ENCODE data around the gene TXNRD3. TPM values are rescaled to one million over a fixed set of nuclear protein-coding genes. Genes with fewer than 3 reads are reported as not detected.

TXNRD3 gene
- polyA plus RNA-seq, 1 experiment, result 7.4 TPM

DNA sequence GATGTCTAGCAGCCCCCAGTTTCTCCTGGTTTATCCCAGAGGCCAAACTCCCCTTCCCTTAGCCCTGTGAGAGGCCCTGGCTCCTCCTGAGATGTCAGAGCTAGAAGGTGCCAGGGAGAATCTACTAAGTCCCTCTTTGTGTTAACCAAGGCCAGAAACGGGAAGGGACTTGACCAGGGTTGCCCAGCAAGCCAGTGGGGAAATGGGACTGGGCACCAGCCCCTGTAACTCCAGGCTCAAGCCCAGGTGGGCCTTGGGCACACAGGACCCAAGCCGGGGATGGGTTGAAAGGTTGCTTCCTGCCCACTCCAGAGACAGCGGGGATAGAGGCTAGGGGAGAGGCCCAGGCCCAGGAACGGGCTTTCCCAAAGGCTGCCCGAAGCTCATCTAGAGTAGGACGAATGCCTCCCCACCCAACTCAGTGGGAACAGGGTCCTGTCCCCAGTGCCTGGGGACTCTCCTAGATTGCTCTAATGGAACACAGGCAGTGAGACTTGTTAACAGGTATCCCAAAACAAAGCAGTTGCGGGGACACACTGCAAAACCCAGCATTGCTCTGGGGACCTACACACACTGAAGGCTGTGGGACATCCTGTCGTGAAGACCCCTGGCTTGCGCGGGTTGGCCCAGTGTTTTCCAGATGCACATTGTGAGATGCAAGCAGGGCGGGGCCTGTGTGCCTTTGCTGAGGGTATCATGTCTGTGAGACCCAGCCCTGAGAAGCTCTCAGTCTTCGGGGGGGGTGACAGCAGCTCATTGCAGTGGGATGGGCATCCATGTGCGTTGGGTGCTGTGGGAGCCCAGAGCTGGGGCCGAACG, 12.9 kb upstream of the TXNRD3 start:
- no peak for DNase-seq (ENCODE audit: low read depth, low spot score)
- CTCF ChIA-PET, result no interaction called here
- Histone ChIP-seq H3K27me3 (ENCODE audit: control insufficient read depth, insufficient read depth, low read length) (peaks cover 27% of the 10 kb centered on the region), H3K4me3 (ENCODE audit: low read depth, low read length) (no peak overlapping the region), H3K27ac (ENCODE audit: low read depth, low read length) (no peak overlapping the region), H3K9me3 (ENCODE audit: control insufficient read depth, insufficient read depth, low read length) (peaks cover under 1% of the 10 kb centered on the region; the same call in 1 of the 2 replicates)
- TF ChIP-seq, protein P1, sequence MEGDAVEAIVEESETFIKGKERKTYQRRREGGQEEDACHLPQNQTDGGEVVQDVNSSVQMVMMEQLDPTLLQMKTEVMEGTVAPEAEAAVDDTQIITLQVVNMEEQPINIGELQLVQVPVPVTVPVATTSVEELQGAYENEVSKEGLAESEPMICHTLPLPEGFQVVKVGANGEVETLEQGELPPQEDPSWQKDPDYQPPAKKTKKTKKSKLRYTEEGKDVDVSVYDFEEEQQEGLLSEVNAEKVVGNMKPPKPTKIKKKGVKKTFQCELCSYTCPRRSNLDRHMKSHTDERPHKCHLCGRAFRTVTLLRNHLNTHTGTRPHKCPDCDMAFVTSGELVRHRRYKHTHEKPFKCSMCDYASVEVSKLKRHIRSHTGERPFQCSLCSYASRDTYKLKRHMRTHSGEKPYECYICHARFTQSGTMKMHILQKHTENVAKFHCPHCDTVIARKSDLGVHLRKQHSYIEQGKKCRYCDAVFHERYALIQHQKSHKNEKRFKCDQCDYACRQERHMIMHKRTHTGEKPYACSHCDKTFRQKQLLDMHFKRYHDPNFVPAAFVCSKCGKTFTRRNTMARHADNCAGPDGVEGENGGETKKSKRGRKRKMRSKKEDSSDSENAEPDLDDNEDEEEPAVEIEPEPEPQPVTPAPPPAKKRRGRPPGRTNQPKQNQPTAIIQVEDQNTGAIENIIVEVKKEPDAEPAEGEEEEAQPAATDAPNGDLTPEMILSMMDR (IDR thresholded peaks at IDR 0.05; ENCODE audit: low read depth, low read length), result no peak
- POLR2A ChIA-PET, result no interaction called here

DNA sequence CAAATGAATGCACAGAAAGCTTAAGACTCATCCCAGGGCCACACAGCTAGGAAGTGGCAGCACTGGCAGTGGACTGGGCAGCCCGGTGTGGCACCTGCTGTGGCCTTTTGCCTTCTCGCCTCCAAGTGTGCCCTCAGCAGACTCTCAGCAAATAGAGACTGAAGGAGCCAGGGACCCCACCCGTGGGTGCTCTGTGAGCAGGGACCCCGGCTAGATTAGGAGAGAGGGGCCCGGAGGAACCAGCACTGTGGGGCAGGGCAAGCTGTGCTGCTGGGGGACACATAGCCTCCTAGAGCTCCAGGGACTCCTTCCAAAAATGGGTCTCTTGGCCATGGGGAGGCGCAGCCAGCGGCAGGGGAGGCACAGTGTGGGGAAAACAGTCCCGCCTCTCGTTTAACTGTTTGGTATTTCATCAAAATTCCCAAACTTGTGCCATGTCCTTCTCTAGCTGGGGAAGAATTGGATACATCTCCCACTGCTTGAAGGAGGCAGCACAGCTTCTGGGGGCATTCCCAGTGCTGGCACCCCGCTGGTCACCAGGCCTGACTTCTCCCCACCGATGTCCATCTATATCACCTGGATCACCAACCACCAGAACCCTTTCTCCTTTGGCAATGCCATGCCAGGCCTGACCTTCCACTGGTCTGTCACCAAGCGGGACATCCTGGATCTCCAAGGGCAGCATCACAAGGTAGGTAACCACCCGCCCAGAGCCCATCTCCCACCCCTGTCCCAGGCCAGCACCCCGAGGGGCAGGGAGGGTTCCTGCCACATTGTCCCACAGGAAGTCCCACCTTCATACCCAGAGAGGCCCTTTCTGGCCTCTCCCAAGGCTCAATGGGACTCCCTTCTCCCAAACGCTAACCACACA, 12.0 kb upstream of the TXNRD3 start:
- POLR2A ChIA-PET, result no interaction called here
- TF ChIP-seq, protein P1 (IDR thresholded peaks at IDR 0.05; ENCODE audit: low read depth, low read length), result no peak
- CTCF ChIA-PET, result interaction anchor here (1.3 kb wide), 1 partner anchor 13 kb away, joined by 3 read pairs; no protein-coding TSS in a partner anchor

DNA sequence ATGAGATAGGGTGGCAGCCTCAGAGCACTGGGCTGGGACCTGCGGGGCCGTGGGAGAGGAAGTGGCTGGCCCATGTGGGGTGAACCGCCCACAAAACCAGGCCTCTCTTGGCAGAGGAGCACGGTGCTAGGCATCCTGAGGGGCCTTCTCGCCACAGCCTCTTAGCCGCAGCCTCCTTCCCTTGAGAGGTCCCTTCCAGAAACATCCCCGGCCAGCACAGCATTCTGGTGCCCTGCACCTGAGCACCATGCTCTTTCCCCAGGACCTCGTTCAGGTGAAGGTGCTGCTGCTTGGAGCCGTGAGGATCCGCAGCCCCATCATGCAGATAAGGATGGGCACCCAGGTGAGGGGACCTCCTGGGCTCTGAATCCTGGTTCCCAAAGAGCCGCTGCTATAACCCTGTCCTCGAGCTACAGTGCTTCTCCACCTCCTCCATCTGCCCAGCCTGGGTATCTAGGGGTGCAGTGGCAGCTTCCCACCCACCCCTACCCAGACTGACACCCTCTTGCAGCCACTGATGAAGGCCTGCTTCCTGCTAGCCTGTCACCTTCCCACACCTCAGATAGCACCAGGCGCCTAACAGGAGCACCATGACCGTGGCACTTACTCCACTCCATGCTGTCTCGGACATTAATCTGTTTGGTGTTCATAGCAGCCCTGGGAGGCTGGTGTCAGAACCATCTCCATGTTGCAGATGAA, 11.2 kb upstream of the TXNRD3 start:
- ChIA-PET CTCF (interaction anchor here (1.3 kb wide), 1 partner anchor 14 kb away, joined by 3 read pairs; no protein-coding TSS in a partner anchor), POLR2A (no interaction called here)
- peaks cover 2% of the 10 kb centered on the region for H3K9me3 ChIP-seq (ENCODE audit: control insufficient read depth, insufficient read depth, low read length)
- no peak for DNase-seq (ENCODE audit: low read depth, low spot score)
- H3K27ac ChIP-seq (ENCODE audit: low read depth, low read length), result no peak overlapping the region
- TF ChIP-seq, protein P1 (IDR thresholded peaks at IDR 0.05; ENCODE audit: low read depth, low read length), result no peak
- peaks cover 43% of the 10 kb centered on the region for H3K27me3 ChIP-seq (ENCODE audit: control insufficient read depth, insufficient read depth, low read length)
- H3K4me3 ChIP-seq (ENCODE audit: low read depth, low read length), result no peak overlapping the region

More for the DNA sequence above, 12.0 kb upstream of the TXNRD3 start:
- no peak for DNase-seq (ENCODE audit: low read depth, low spot score)
- Histone ChIP-seq H3K27ac (ENCODE audit: low read depth, low read length) (no peak overlapping the region), H3K4me3 (ENCODE audit: low read depth, low read length) (no peak overlapping the region), H3K9me3 (ENCODE audit: control insufficient read depth, insufficient read depth, low read length) (no peaks in the 10 kb centered on the region; the same call in 1 of the 2 replicates), H3K27me3 (ENCODE audit: control insufficient read depth, insufficient read depth, low read length) (peaks cover 36% of the 10 kb centered on the region)

DNA sequence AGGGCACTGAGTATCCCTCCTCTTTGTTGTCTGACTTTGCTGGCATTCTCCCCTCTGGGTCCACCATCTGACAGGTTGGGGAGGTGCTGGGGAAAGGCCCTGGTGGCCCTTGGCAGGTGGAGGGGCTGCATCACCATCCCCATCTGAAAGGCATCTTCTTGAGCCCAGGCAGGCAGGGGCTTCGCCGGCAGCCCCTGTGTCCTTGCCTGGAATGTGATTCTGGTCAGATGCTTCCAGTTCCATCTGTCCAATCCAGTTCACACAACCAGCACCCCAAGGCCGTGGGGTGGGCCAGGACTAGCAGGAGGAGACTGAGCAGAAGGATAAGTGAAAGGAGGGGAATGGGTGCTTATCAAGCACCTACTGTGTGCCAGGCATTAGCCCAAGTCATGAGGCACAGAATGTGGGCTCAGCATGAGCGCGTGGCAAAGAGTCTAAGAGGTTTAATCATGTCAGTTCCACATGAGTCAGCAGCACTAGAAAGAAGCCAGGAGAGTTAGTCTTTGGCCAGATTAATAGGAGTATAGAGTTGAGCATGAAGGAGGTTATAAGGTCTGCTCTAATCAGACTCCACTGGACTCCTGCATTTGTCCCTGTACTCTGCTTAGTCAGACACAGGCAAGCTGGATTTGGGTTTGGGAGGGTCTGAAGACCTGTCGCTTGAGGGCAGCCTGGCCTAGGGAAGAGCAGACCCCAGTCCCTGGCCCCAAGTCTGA, 10.5 kb upstream of the TXNRD3 start:
- CTCF ChIA-PET, result interaction anchor here (1.1 to 1.3 kb wide), 2 partner anchors 12 to 15 kb away, joined by 3 read pairs; no protein-coding TSS in a partner anchor
- TF ChIP-seq, protein P1 (IDR thresholded peaks at IDR 0.05; ENCODE audit: low read depth, low read length), result no peak

More for the DNA sequence above, 10.5 kb upstream of the TXNRD3 start:
- Histone ChIP-seq H3K4me3 (ENCODE audit: low read depth, low read length) (no peak overlapping the region), H3K27ac (ENCODE audit: low read depth, low read length) (no peak overlapping the region), H3K9me3 (ENCODE audit: control insufficient read depth, insufficient read depth, low read length) (peaks cover 7% of the 10 kb centered on the region), H3K27me3 (ENCODE audit: control insufficient read depth, insufficient read depth, low read length) (peaks cover 49% of the 10 kb centered on the region)
- POLR2A ChIA-PET, result no interaction called here
- no peak for DNase-seq (ENCODE audit: low read depth, low spot score)

All from AG04450 (cell line).